Ovary (tissue), 9 donors: ENCODE data around the gene PRKCE. TPM values are rescaled to one million over a fixed set of nuclear protein-coding genes. Genes with fewer than 3 reads are reported as not detected.
A peak's percentile ranks its signal among the peaks of the same experiment; 100 is the strongest.

ENCODE experiments used
- DNase-seq, 5 donors: peaks; one replicate each; pipeline ENCODE4 v3.0.0-alpha.2; 2019 to 2020
- H3K27ac ChIP-seq, 2 donors: fragments of 200-600 bp; one replicate each; pipeline versions ENCODE4 v1.5.1 to v1.8.0; 2019 to 2022
- H3K27me3 ChIP-seq: fragments of 200-600 bp; one replicate; pipeline ENCODE4 v1.8.0; 2022
- H3K36me3 ChIP-seq: fragments of 200-600 bp; sonication (generic); one replicate; pipeline ENCODE4 v1.5.1; 2019
- H3K4me1 ChIP-seq: one replicate; pipeline ENCODE4 v1.8.1; 2013; ENCODE audit warnings: mild to moderate bottlenecking, moderate library complexity; ENCODE audit not compliant: insufficient read depth
- H3K4me3 ChIP-seq: fragments of 200-600 bp; sonication (generic); one replicate; pipeline ENCODE4 v1.5.1; 2017
- H3K9me3 ChIP-seq, 2 donors: fragments of 200-600 bp in 1 of 2; sonication (generic) in 1 of 2; one replicate each; pipeline versions ENCODE4 v1.5.1 to v1.8.1; 2013 to 2019; ENCODE audit warnings: mild to moderate bottlenecking in 1 of 2, moderate library complexity in 1 of 2
- CTCF ChIP-seq, 3 donors: fragments of 450-650 bp in 2 of 3; fragments of 200-600 bp in 1 of 3; IDR thresholded peaks; one replicate each; pipeline versions ENCODE4 v1.5.1 to v1.8.0; 2016 to 2022; ENCODE audit warnings: antibody characterized with exemption in 3 of 3, mild to moderate bottlenecking in 1 of 3
- EP300 ChIP-seq: sonication (generic); formaldehyde crosslinking; IDR thresholded peaks from one replicate; pipeline ENCODE4 v1.6.1; 2017; ENCODE audit warnings: antibody characterized with exemption
- POLR2A ChIP-seq: fragments of 450-650 bp; IDR thresholded peaks from one replicate; pipeline ENCODE4 v1.6.1; 2017; ENCODE audit warnings: antibody characterized with exemption, mild to moderate bottlenecking, moderate library complexity
- WGBS, 3 donors: extraction: QIAGEN DNeasy Blood & Tissue Kit in 1 of 3; methylation state at CpG; one replicate each; pipeline versions ENCODE4 v1.1.5 to v1.1.7; 2013 to 2017; 5-methylcytosine and 5-hydroxymethylcytosine counted together
- intact Hi-C, 4 donors: fragments of 100-400 bp; cut with DNase I; formaldehyde crosslinking; loops; one replicate each; pipeline versions ENCODE4 v1.11.0 to v1.15.1; 2022 to 2023
- polyA plus RNA-seq, 2 donors: library from polyadenylated mRNA; stranded (reverse); fragments of 200-250 nt in 1 of 2; fragments of 350-450 nt in 1 of 2; fragmentation: Illumina TruSeq in 1 of 2; extraction: RNeasy Lipid Tissue Mini Kit (QIAGEN cat#74804) in 1 of 2; gene quantifications; one replicate each; pipeline ENCODE4 v1.2.3, GENCODE V29; 2013 to 2014
- total RNA-seq, 7 donors: library from RNA; depleted of rRNA in 2 of 7; stranded (reverse); fragments of >200 nt in 2 of 7; fragmentation: NEBNext Ultra II Directional in 3 of 7; extraction: Animal tissue kit (Norgen Biotek cat#: 25700) in 3 of 7; gene quantifications; one replicate each; pipeline versions ENCODE4 v1.1.0 to v1.2.4, GENCODE V29; 2016 to 2023
- donor health status: DM: no; HTN: no; CAD: no; lungs with moderate emphysema.
- donor health status: DM: no; HTN: no; CAD: no.
- donor health status: Bipolar disorder and iron deficiency.
- donor health status: DM: yes; HTN: yes; CAD: no.
- donor health status: DM: no; HTN: no; CAD: no.
- donor health status: DM: yes; HTN: yes; CAD: no.

The PRKCE gene
- total and polyA plus RNA-seq, 9 donors = 3.1 to 22.8 (median 12.8) TPM

GRCh38 chr2:46162329-46163097 lies 511.0 kb downstream of the PRKCE start:
- TF ChIP-seq EP300 = no peak
- no peak for TF ChIP-seq CTCF (IDR thresholded peaks at IDR 0.05)
- no peak for TF ChIP-seq POLR2A
- H3K4me3 ChIP-seq = no peak overlapping the region
- no peak for DNase-seq
- H3K27me3 ChIP-seq = no peaks in the 10 kb centered on the region
- H3K27ac ChIP-seq = no peak overlapping the region
- H3K4me1 ChIP-seq = peaks cover 11% of the 10 kb centered on the region
- H3K9me3 ChIP-seq = no peaks in the 10 kb centered on the region
- 69 to 87% (median 83%) methylated on average over 11 of the region's 11 CpGs for WGBS, 3 donors
- H3K36me3 ChIP-seq = no peaks in the 10 kb centered on the region
- intact Hi-C loops = no loop called here

GRCh38 chr2:46163098-46163430 lies 511.6 kb downstream of the PRKCE start:
- 93 to 100% (median 99%) methylated on average over 3 of the region's 3 CpGs for WGBS, 3 donors
- DNase-seq = no peak
- no peak overlapping the region for H3K4me3 ChIP-seq
- no peak overlapping the region for H3K27ac ChIP-seq
- TF ChIP-seq EP300 (no peak), CTCF (IDR thresholded peaks at IDR 0.05) (no peak), POLR2A (no peak)
- no peaks in the 10 kb centered on the region for H3K9me3 ChIP-seq
- H3K27me3 ChIP-seq = no peaks in the 10 kb centered on the region
- intact Hi-C loops = no loop called here
- H3K4me1 ChIP-seq = peaks cover 11% of the 10 kb centered on the region
- no peaks in the 10 kb centered on the region for H3K36me3 ChIP-seq

- Histone ChIP-seq H3K36me3 (no peaks in the 10 kb centered on the region), H3K4me3 (no peak overlapping the region), H3K27me3 (no peaks in the 10 kb centered on the region), H3K27ac (peak overlapping the region in 1 of 2 donors; percentile 42), H3K9me3 (no peaks in the 10 kb centered on the region), H3K4me1 (peaks cover 11% of the 10 kb centered on the region)
- intact Hi-C loops = no loop called here
- TF ChIP-seq POLR2A = no peak
- no peak for DNase-seq
- 73 to 84% (median 82%) methylated on average over 8 of the region's 8 CpGs for WGBS, 3 donors
Observed at GRCh38 chr2:46163804-46164528, 512.5 kb downstream of the PRKCE start.

GRCh38 chr2:46164529-46165301 lies 513.2 kb downstream of the PRKCE start:
- intact Hi-C loops = no loop called here
- H3K27ac ChIP-seq = peak overlapping the region in 1 of 2 donors; percentile 42
- H3K4me3 ChIP-seq = no peak overlapping the region
- 20 to 30% (median 25%) methylated on average over 10 of the region's 10 CpGs for WGBS, 3 donors
- H3K36me3 ChIP-seq = no peaks in the 10 kb centered on the region
- TF ChIP-seq EP300 (no peak), POLR2A (no peak), CTCF (IDR thresholded peaks at IDR 0.05) (no peak)
- no peaks in the 10 kb centered on the region for H3K9me3 ChIP-seq
- peaks cover 11% of the 10 kb centered on the region for H3K4me1 ChIP-seq
- DNase-seq = peak; percentile 83 to 91 (median 84)
- H3K27me3 ChIP-seq = no peaks in the 10 kb centered on the region
